Keratinocyte (primary cell): ENCODE data around the gene UNC5A. TPM values are rescaled to one million over a fixed set of nuclear protein-coding genes. Genes with fewer than 3 reads are reported as not detected.
A peak's percentile ranks its signal among the peaks of the same experiment; 100 is the strongest.

Experiments used
- DNase-seq: peaks from one replicate; pipeline ENCODE4 v3.0.0-alpha.2; 2011; ENCODE audit warnings: low read depth, missing footprints, low spot score
- FAIRE-seq: peaks from 2 replicates; lab custom pipeline; 2011; peaks lifted over from hg19 to GRCh38; lab: Jason Lieb, UNC
- H2AFZ ChIP-seq: 2 replicates; pipeline ENCODE4 v1.6.0; 2012; ENCODE audit warnings: low read length, control low read depth, inconsistent platforms; ENCODE audit not compliant: control insufficient read depth
- H3K27ac ChIP-seq: 2 replicates; pipeline ENCODE4 v1.5.1; 2011; ENCODE audit warnings: low read length; ENCODE audit not compliant: control insufficient read depth, insufficient read depth
- H3K27me3 ChIP-seq: 3 replicates; pipeline ENCODE4 v1.6.0; 2011; ENCODE audit warnings: low read length; ENCODE audit not compliant: control insufficient read depth, insufficient read depth; ENCODE audit errors: extremely low read depth
- H3K36me3 ChIP-seq, 2 experiments: 2 replicates in 1 of 2; 3 replicates in 1 of 2; pipeline ENCODE4 v1.5.1; 2011; ENCODE audit warnings: low read length in 2 of 2, mild to moderate bottlenecking in 1 of 2; ENCODE audit not compliant: control insufficient read depth in 2 of 2, insufficient read depth in 2 of 2; ENCODE audit errors: extremely low read depth in 1 of 2
- H3K4me1 ChIP-seq: 3 replicates; pipeline ENCODE4 v1.5.1; 2011; ENCODE audit warnings: low read length; ENCODE audit not compliant: control insufficient read depth, insufficient read depth; ENCODE audit errors: extremely low read depth
- H3K4me2 ChIP-seq: 3 replicates; pipeline ENCODE4 v1.6.0; 2011; ENCODE audit warnings: low read depth, low read length; ENCODE audit not compliant: control insufficient read depth, insufficient read depth; ENCODE audit errors: extremely low read depth
- H3K4me3 ChIP-seq, 3 experiments: fragments of 200-600 bp in 1 of 3; sonication (generic) in 1 of 3; 2 replicates in 2 of 3; 3 replicates in 1 of 3; pipeline ENCODE4 v1.5.1; 2011 to 2016; ENCODE audit warnings: low read length in 3 of 3, mild to moderate bottlenecking in 3 of 3, control low read depth in 2 of 3, inconsistent platforms in 1 of 3, low read depth in 1 of 3, mixed read lengths in 1 of 3, mixed run types in 1 of 3, moderate library complexity in 1 of 3; ENCODE audit not compliant: control insufficient read depth in 2 of 3, insufficient read depth in 2 of 3; ENCODE audit errors: extremely low read depth in 1 of 3
- H3K79me2 ChIP-seq: 2 replicates; pipeline ENCODE4 v1.6.0; 2012; ENCODE audit warnings: low read length; ENCODE audit not compliant: control insufficient read depth, insufficient read depth
- H3K9ac ChIP-seq: 3 replicates; pipeline ENCODE4 v1.6.0; 2011; ENCODE audit warnings: low read length; ENCODE audit not compliant: control insufficient read depth, insufficient read depth; ENCODE audit errors: extremely low read depth
- H3K9me1 ChIP-seq: 3 replicates; pipeline ENCODE4 v1.6.0; 2011; ENCODE audit warnings: low read length; ENCODE audit not compliant: control insufficient read depth, insufficient read depth; ENCODE audit errors: extremely low read depth
- H3K9me3 ChIP-seq: 2 replicates; pipeline ENCODE4 v1.5.1; 2012; ENCODE audit warnings: low read depth, low read length; ENCODE audit not compliant: control insufficient read depth
- H4K20me1 ChIP-seq: 3 replicates; pipeline ENCODE4 v1.6.0; 2011; ENCODE audit warnings: low read length; ENCODE audit not compliant: control insufficient read depth, insufficient read depth; ENCODE audit errors: extremely low read depth
- CTCF ChIP-seq, 3 experiments: IDR thresholded peaks in 1 of 3; conservative IDR thresholded peaks in 1 of 3; optimal IDR thresholded peaks in 1 of 3; 2 replicates in 2 of 3; 3 replicates in 1 of 3; pipeline versions ENCODE3 to v1.5.1; 2011; ENCODE audit warnings: low read length in 3 of 3, mild to moderate bottlenecking in 3 of 3, moderate library complexity in 2 of 3, control low read depth in 1 of 3, inconsistent platforms in 1 of 3; ENCODE audit not compliant: insufficient read depth in 2 of 3; ENCODE audit errors: extremely low read depth in 1 of 3
- EZH2 ChIP-seq: IDR thresholded peaks from one replicate; pipeline ENCODE4 v1.6.1; 2012; ENCODE audit warnings: inconsistent platforms, mild to moderate bottlenecking, low read length, moderate library complexity
- dilution Hi-C: fragments of 300-500 bp; cut with MboI; formaldehyde crosslinking; loops from one replicate; pipeline ENCODE4 v1.7.0; 2020; ENCODE audit warnings: low sequenced_read_pairs; ENCODE audit not compliant: extremely low pct_ligation_motif_present
- polyA plus RNA-seq, 5 experiments: library from polyadenylated mRNA; depleted of rRNA in 3 of 5; stranded (reverse) in 3 of 5; stranded (forward) in 1 of 5; unstranded in 1 of 5; fragments of >200 nt; gene quantifications; 1 replicate in 1 of 5; 2 replicates in 3 of 5; 3 replicates in 1 of 5; pipeline versions ENCODE4 v1.2.1 to v1.2.3, GENCODE V29; 2011 to 2012; ENCODE audit warnings: missing spikeins in 2 of 5, low read depth in 1 of 5, low replicate concordance in 1 of 5

Gene UNC5A
- polyA plus RNA-seq, 1 donor (not counting 4 experiments of a cell fraction or from before 2014, with no cell fraction given) = not detected

- Histone ChIP-seq H3K27me3 (peaks cover 19% of the 10 kb centered on the region), H3K9me3 (no peaks in the 10 kb centered on the region), H4K20me1 (no peaks in the 10 kb centered on the region), H3K9me1 (no peaks in the 10 kb centered on the region), H3K4me2 (no peak overlapping the region), H3K9ac (no peak overlapping the region), H3K4me1 (no peaks in the 10 kb centered on the region), H3K4me3 (no peak overlapping the region), H3K36me3 (no peaks in the 10 kb centered on the region), H3K27ac (no peak overlapping the region), H3K79me2 (no peaks in the 10 kb centered on the region), H2AFZ (no peak overlapping the region)
- dilution Hi-C loops = no loop called here
- DNase-seq (no peak), FAIRE-seq (no peak)
- TF ChIP-seq EZH2 (peak; percentile 24), CTCF (optimal IDR thresholded peaks at IDR 0.05 in 1 of 3, IDR thresholded peaks at IDR 0.05 in 1 of 3, conservative IDR thresholded peaks at IDR 0.05 in 1 of 3; ENCODE audit: extremely low read depth in 1 of 3, insufficient read depth in 2 of 3, low read length in 3 of 3) (no peak)
These were observed 35.9 kb upstream of the UNC5A start for GRCh38 chr5:176774216-176775171.

GRCh38 chr5:176775409-176775808, 35.0 kb upstream of the UNC5A start:
- no peak for FAIRE-seq
- no peak for DNase-seq
- no peak for TF ChIP-seq EZH2
- TF ChIP-seq CTCF (optimal IDR thresholded peaks at IDR 0.05 in 1 of 3, IDR thresholded peaks at IDR 0.05 in 1 of 3, conservative IDR thresholded peaks at IDR 0.05 in 1 of 3; ENCODE audit: extremely low read depth in 1 of 3, insufficient read depth in 2 of 3, low read length in 3 of 3) = no peak

More at GRCh38 chr5:176775409-176775808, 35.0 kb upstream of the UNC5A start:
- Histone ChIP-seq H3K9me1 (no peaks in the 10 kb centered on the region), H3K27ac (no peak overlapping the region), H3K79me2 (no peaks in the 10 kb centered on the region), H2AFZ (no peak overlapping the region), H3K36me3 (no peaks in the 10 kb centered on the region), H4K20me1 (no peaks in the 10 kb centered on the region), H3K9me3 (no peaks in the 10 kb centered on the region), H3K27me3 (peaks cover 28% of the 10 kb centered on the region), H3K4me1 (no peaks in the 10 kb centered on the region), H3K4me2 (no peak overlapping the region), H3K9ac (no peak overlapping the region), H3K4me3 (no peak overlapping the region)
- dilution Hi-C loops = no loop called here
